ENCODE measurements around the gene POTEF.
"Not testable (repeated sequence)": the region's sequence is repeated elsewhere in the genome, so short reads cannot be mapped to it uniquely, and the experiment has no call there.

Gene POTEF

GRCh38 chr2:130153721-130154422 lies 24.9 kb upstream of the POTEF start:
- not testable (repeated sequence) for DNase-seq (ENCODE audit: extremely low spot score, insufficient read length, low read depth); FAIRE-seq

- FAIRE-seq, result no peak
Observed at GRCh38 chr2:130152816-130153595, 24.0 kb upstream of the POTEF start.

GRCh38 chr2:130152136-130152815 lies 23.3 kb upstream of the POTEF start:
- not testable (repeated sequence) for FAIRE-seq; DNase-seq (ENCODE audit: extremely low spot score, insufficient read length, low read depth)

More at GRCh38 chr2:130152816-130153595, 24.0 kb upstream of the POTEF start:
- DNase-seq (ENCODE audit: extremely low spot score, insufficient read length, low read depth), result no peak

- not testable (repeated sequence) for FAIRE-seq; DNase-seq (ENCODE audit: extremely low spot score, insufficient read length, low read depth)
Observed at GRCh38 chr2:130151145-130151512, 22.1 kb upstream of the POTEF start.

GRCh38 chr2:130150181-130151144 lies 21.4 kb upstream of the POTEF start:
- no peak for DNase-seq (ENCODE audit: extremely low spot score, insufficient read length, low read depth)
- FAIRE-seq, result no peak

- not testable (repeated sequence) for DNase-seq (ENCODE audit: extremely low spot score, insufficient read length, low read depth)
- FAIRE-seq, result peak; percentile 5
Observed at GRCh38 chr2:130148515-130148914, 19.5 kb upstream of the POTEF start.

- not testable (repeated sequence) for DNase-seq (ENCODE audit: extremely low spot score, insufficient read length, low read depth)
- FAIRE-seq, result peak; percentile 82
Observed at GRCh38 chr2:130145006-130145414, 16.0 kb upstream of the POTEF start, which contains the start of gene CCDC74B. CCDC74B (minus strand) TSS chr2:130145112; CDS start chr2:130144996, 116 bp downstream.

- FAIRE-seq, result peak; percentile 59
- DNase-seq (ENCODE audit: extremely low spot score, insufficient read length, low read depth), result not testable (repeated sequence)
Observed at GRCh38 chr2:130143266-130144039, 14.4 kb upstream of the POTEF start.

GRCh38 chr2:130142396-130143265 lies 13.6 kb upstream of the POTEF start:
- not testable (repeated sequence) for FAIRE-seq; DNase-seq (ENCODE audit: extremely low spot score, insufficient read length, low read depth)

- not testable (repeated sequence) for FAIRE-seq; DNase-seq (ENCODE audit: extremely low spot score, insufficient read length, low read depth)
Observed at GRCh38 chr2:130141645-130142370, 12.8 kb upstream of the POTEF start.

- not testable (repeated sequence) for FAIRE-seq
Observed at GRCh38 chr2:130141002-130141401, 12.0 kb upstream of the POTEF start.

GRCh38 chr2:130140516-130140915 lies 11.5 kb upstream of the POTEF start:
- DNase-seq (ENCODE audit: extremely low spot score, insufficient read length, low read depth); FAIRE-seq: not testable (repeated sequence)

More at GRCh38 chr2:130141002-130141401, 12.0 kb upstream of the POTEF start:
- not testable (repeated sequence) for DNase-seq (ENCODE audit: extremely low spot score, insufficient read length, low read depth)

GRCh38 chr2:130139331-130140280 lies 10.6 kb upstream of the POTEF start:
- not testable (repeated sequence) for FAIRE-seq; DNase-seq (ENCODE audit: extremely low spot score, insufficient read length, low read depth)

- not testable (repeated sequence) for DNase-seq (ENCODE audit: extremely low spot score, insufficient read length, low read depth); FAIRE-seq
Observed at GRCh38 chr2:130138841-130139251, 9.8 kb upstream of the POTEF start.

GRCh38 chr2:130138326-130138725 lies 9.3 kb upstream of the POTEF start:
- not testable (repeated sequence) for DNase-seq (ENCODE audit: extremely low spot score, insufficient read length, low read depth); FAIRE-seq

- not testable (repeated sequence) for FAIRE-seq; DNase-seq (ENCODE audit: extremely low spot score, insufficient read length, low read depth)
Observed at GRCh38 chr2:130137118-130137517, 8.1 kb upstream of the POTEF start.

Data from GM18507 (cell line).